ENCODE results near the gene HILPDA.
A peak's percentile ranks its signal among the peaks of the same experiment; 100 is the strongest.

HILPDA gene

DNA sequence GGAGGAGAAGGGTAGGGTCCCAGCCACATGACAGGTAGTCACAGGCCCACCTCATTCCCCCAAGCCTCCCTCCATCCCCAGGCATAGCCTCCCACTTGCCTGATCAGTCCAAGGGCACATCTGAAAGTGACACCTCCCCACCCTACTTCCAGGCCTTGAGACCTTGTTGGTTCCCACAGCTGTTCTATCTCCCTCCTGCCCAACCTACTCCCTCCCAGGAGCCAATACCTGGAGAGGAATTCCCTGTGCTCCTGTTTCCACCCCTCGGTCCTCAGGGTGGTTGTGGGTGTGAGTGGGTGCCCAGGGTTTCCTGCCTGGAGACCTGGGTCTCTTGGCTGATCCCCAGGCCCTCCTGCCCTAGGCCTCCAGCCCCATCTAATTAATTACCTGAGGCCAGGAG, 34.3 kb upstream of the HILPDA start:
- no peak for DNase-seq (ENCODE audit: low spot score)
- in situ Hi-C loops (cut with MboI; ENCODE audit: low sequenced_read_pairs, unreplicated experiment), result no loop called here
- TF ChIP-seq, protein P1, sequence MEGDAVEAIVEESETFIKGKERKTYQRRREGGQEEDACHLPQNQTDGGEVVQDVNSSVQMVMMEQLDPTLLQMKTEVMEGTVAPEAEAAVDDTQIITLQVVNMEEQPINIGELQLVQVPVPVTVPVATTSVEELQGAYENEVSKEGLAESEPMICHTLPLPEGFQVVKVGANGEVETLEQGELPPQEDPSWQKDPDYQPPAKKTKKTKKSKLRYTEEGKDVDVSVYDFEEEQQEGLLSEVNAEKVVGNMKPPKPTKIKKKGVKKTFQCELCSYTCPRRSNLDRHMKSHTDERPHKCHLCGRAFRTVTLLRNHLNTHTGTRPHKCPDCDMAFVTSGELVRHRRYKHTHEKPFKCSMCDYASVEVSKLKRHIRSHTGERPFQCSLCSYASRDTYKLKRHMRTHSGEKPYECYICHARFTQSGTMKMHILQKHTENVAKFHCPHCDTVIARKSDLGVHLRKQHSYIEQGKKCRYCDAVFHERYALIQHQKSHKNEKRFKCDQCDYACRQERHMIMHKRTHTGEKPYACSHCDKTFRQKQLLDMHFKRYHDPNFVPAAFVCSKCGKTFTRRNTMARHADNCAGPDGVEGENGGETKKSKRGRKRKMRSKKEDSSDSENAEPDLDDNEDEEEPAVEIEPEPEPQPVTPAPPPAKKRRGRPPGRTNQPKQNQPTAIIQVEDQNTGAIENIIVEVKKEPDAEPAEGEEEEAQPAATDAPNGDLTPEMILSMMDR (IDR thresholded peaks at IDR 0.05; ENCODE audit: borderline replicate concordance, control extremely low read depth, extremely low read depth, insufficient read depth, missing control alignments), result no peak

DNA sequence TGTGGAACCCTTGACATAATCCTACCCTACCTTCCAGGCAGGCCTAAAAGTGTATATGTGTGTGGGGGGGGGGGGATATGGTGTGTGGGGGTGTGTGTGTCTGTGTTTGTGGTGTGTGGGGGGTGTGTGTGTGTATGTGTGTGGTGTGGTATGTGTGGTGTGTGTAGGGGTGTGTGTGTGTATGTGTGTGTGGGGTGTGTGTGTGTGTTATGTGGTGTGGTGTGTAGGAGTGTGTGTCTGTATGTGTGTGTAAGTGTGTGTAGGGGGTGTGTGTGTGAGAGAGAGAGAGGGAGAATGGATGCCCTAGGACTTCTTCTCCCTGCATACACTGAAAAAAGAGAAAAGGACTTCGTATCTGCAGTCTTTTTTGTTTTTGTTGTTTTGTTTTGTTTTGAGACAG, 33.6 kb upstream of the HILPDA start:
- in situ Hi-C loops (cut with MboI; ENCODE audit: low sequenced_read_pairs, unreplicated experiment), result no loop called here
- TF ChIP-seq, protein P1 (IDR thresholded peaks at IDR 0.05; ENCODE audit: borderline replicate concordance, control extremely low read depth, extremely low read depth, insufficient read depth, missing control alignments), result no peak
- DNase-seq (ENCODE audit: low spot score), result no peak

DNA sequence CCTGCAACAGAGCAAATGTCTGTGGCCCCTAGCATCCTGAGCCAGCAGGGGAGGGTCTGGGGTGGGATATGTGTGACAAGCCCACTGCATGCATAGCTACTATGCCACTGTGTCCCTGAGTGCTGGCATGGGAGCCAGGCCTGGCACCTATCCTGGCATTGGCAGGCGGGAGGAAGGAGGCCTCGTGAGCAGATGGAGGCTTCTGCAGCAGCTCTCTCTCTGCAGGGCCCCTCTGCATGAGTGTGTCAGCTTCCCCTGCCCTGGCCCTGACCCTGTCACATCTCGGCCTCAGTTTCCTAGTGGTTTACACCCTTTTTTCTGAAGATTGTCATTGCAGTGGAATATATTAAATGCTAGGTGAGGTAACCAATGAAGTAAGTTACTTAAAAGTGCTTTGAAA, 32.8 kb upstream of the HILPDA start:
- in situ Hi-C loops (cut with MboI; ENCODE audit: low sequenced_read_pairs, unreplicated experiment), result no loop called here
- TF ChIP-seq, protein P1 (IDR thresholded peaks at IDR 0.05; ENCODE audit: borderline replicate concordance, control extremely low read depth, extremely low read depth, insufficient read depth, missing control alignments), result no peak
- no peak for DNase-seq (ENCODE audit: low spot score)

DNA sequence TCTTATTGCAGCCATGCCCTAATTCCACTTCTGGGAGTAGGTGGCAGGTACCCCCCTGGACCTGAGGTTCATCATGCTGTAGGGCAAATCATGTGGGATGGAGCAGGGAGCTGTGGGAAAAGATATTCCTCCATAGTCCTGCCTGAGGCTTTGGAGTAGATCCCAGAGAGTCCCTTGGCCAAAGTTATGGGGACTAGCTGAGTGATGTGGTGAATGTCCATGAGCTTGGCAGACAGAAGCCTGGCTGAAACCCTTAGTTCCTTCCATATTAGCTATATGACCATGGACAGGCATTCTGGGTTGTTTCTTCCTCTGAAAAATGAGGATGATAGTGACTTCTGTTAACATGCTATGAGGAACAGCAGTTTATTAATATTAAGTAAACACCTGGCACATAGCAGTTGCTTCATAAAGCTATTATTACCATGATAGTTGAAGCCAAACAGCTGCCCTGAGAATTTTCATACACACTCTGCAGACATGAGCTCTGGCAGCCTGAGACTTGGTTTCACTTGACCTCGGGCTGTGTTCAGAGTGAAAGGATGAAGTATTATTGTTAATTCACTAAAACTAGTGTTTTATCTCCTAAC, 30.9 kb upstream of the HILPDA start:
- in situ Hi-C loops (cut with MboI; ENCODE audit: low sequenced_read_pairs, unreplicated experiment), result loop anchor here (5.0 kb wide), 1 partner anchor 38 kb away; no protein-coding TSS in a partner anchor
- no peak for DNase-seq (ENCODE audit: low spot score)
- TF ChIP-seq, protein P1 (IDR thresholded peaks at IDR 0.05; ENCODE audit: borderline replicate concordance, control extremely low read depth, extremely low read depth, insufficient read depth, missing control alignments), result no peak

DNA sequence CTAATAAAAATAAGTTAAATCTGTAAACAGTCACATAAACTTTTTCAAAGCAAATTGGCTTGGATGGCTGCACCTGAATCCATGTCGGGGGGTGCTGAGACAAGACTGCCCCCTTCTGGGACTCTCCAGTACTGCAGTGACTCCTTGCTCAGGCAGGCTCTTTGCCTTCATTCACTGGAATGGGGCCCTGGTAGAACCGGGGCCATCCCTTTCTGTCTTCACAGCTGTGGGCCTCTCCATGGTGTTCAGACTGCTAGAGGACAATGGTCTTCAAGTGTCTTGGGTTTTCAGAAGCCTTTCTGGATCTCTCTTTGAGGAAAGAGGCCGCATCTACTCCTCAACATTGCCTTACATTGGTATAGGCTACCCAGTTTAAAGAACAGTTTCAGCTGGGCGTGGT, 29.8 kb upstream of the HILPDA start:
- peak; percentile 75 for DNase-seq (ENCODE audit: low spot score)
- in situ Hi-C loops (cut with MboI; ENCODE audit: low sequenced_read_pairs, unreplicated experiment), result loop anchor here (5.0 kb wide), 1 partner anchor 36 kb away; no protein-coding TSS in a partner anchor
- TF ChIP-seq, protein P1 (IDR thresholded peaks at IDR 0.05; ENCODE audit: borderline replicate concordance, control extremely low read depth, extremely low read depth, insufficient read depth, missing control alignments), result peak; percentile 96

DNA sequence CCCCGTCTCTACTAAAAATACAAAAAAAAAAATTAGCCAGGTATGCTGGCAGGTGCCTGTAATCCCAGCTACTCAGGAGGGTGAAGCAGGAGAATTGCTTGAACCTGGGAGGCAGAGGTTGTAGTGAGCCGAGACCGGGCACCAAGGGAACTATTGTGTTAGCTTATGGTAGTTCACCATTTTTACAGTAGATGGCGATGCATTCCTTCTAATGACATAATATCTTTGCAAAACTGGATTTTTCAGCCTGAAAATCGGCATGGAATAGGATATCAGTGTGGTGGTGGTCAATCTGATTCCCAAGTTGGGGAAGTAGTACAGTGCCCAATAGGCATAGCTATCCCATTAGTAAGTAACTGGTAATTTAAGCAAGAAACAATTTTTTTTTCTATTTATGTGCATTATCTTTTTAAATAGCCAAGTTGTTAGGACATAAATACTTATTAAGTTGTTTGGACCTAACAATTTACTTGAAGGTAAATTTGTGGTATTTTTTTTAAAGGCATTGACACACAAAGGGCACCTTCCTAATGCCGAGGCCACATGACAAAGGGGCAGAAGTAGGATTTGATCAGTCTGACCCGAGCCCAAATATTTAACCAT, 28.3 kb upstream of the HILPDA start:
- in situ Hi-C loops (cut with MboI; ENCODE audit: low sequenced_read_pairs, unreplicated experiment), result loop anchor here (5.0 kb wide), 1 partner anchor 35 kb away; no protein-coding TSS in a partner anchor
- peak; percentile 54 for DNase-seq (ENCODE audit: low spot score)
- TF ChIP-seq, protein P1 (IDR thresholded peaks at IDR 0.05; ENCODE audit: borderline replicate concordance, control extremely low read depth, extremely low read depth, insufficient read depth, missing control alignments), result peak; percentile 43
